HepG2 (cell line): ENCODE results near the gene ZNF367. TPM values are rescaled to one million over a fixed set of nuclear protein-coding genes. Genes with fewer than 3 reads are reported as not detected.

ENCODE experiments used
- ZNF563 ChIP-seq: sonication (generic); formaldehyde crosslinking; IDR thresholded peaks from 2 replicates; pipeline ENCODE4 v1.8.0; 2022; ENCODE audit warnings: mild to moderate bottlenecking, moderate library complexity, missing genetic modification reagents
- ZNF777 ChIP-seq: sonication (generic); formaldehyde crosslinking; IDR thresholded peaks from 2 replicates; pipeline ENCODE4 v1.4.0; 2020; ENCODE audit warnings: missing genetic modification reagents
- polyA plus RNA-seq, 8 experiments: library from polyadenylated mRNA; depleted of rRNA in 3 of 8; stranded (reverse) in 7 of 8; unstranded in 1 of 8; fragments of >200 nt; fragmentation: Illumina TruSeq in 4 of 8; extraction: Trizol in 4 of 8; gene quantifications; 2 replicates each; pipeline versions ENCODE4 v1.2.1 to v1.2.3, GENCODE V29; 2011 to 2016; ENCODE audit warnings: low read depth in 4 of 8, missing spikeins in 1 of 8, mixed read lengths in 1 of 8; ENCODE audit not compliant: insufficient read depth in 1 of 8
- total RNA-seq, 5 experiments: library from RNA; depleted of rRNA; stranded (reverse); fragments of >200 nt; fragmentation: Illumina TruSeq; extraction: Trizol; gene quantifications; 2 replicates each; pipeline ENCODE4 v1.2.3, GENCODE V29; 2016; ENCODE audit warnings: low read depth in 1 of 5
- TF ChIP-seq, protein P1 (sequence below), 2 experiments: sonication (generic) in 1 of 2; formaldehyde crosslinking in 1 of 2; IDR thresholded peaks; 2 replicates each; pipeline versions ENCODE4 v1.4.0 to v1.6.1; 2016 to 2020; ENCODE audit warnings: borderline replicate concordance in 1 of 2, low read depth in 1 of 2, mild to moderate bottlenecking in 1 of 2, missing genetic modification reagents in 1 of 2
- TF ChIP-seq, protein P2 (sequence below): IDR thresholded peaks from 2 replicates; pipeline ENCODE4 v1.4.0; 2020; ENCODE audit warnings: mild to moderate bottlenecking, missing genetic modification reagents
- TF ChIP-seq, protein P3 (sequence below): sonication (generic); formaldehyde crosslinking; IDR thresholded peaks from 2 replicates; pipeline ENCODE4 v1.8.0; 2023; ENCODE audit warnings: mild to moderate bottlenecking, missing genetic modification reagents

ZNF367 gene
- total and polyA plus RNA-seq, 2 of the 13 experiments (the other 11 are each of a cell fraction or from before 2014, with no cell fraction given), result 2.9 to 7.7 TPM

- TF ChIP-seq, protein P1, sequence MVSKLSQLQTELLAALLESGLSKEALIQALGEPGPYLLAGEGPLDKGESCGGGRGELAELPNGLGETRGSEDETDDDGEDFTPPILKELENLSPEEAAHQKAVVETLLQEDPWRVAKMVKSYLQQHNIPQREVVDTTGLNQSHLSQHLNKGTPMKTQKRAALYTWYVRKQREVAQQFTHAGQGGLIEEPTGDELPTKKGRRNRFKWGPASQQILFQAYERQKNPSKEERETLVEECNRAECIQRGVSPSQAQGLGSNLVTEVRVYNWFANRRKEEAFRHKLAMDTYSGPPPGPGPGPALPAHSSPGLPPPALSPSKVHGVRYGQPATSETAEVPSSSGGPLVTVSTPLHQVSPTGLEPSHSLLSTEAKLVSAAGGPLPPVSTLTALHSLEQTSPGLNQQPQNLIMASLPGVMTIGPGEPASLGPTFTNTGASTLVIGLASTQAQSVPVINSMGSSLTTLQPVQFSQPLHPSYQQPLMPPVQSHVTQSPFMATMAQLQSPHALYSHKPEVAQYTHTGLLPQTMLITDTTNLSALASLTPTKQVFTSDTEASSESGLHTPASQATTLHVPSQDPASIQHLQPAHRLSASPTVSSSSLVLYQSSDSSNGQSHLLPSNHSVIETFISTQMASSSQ (IDR thresholded peaks at IDR 0.05; ENCODE audit: low read depth), result no peak
- TF ChIP-seq, protein P1 (CRISPR knock-in tag; IDR thresholded peaks at IDR 0.05; ENCODE audit: borderline replicate concordance), result peak; percentile 28; the same call in 1 of the 2 replicates
- TF ChIP-seq, protein P2, sequence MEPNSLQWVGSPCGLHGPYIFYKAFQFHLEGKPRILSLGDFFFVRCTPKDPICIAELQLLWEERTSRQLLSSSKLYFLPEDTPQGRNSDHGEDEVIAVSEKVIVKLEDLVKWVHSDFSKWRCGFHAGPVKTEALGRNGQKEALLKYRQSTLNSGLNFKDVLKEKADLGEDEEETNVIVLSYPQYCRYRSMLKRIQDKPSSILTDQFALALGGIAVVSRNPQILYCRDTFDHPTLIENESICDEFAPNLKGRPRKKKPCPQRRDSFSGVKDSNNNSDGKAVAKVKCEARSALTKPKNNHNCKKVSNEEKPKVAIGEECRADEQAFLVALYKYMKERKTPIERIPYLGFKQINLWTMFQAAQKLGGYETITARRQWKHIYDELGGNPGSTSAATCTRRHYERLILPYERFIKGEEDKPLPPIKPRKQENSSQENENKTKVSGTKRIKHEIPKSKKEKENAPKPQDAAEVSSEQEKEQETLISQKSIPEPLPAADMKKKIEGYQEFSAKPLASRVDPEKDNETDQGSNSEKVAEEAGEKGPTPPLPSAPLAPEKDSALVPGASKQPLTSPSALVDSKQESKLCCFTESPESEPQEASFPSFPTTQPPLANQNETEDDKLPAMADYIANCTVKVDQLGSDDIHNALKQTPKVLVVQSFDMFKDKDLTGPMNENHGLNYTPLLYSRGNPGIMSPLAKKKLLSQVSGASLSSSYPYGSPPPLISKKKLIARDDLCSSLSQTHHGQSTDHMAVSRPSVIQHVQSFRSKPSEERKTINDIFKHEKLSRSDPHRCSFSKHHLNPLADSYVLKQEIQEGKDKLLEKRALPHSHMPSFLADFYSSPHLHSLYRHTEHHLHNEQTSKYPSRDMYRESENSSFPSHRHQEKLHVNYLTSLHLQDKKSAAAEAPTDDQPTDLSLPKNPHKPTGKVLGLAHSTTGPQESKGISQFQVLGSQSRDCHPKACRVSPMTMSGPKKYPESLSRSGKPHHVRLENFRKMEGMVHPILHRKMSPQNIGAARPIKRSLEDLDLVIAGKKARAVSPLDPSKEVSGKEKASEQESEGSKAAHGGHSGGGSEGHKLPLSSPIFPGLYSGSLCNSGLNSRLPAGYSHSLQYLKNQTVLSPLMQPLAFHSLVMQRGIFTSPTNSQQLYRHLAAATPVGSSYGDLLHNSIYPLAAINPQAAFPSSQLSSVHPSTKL (CRISPR knock-in tag), result peak; percentile 18; the same call in 1 of the 2 replicates
- TF ChIP-seq ZNF563, result peak; percentile 27; the same call in 1 of the 2 replicates
- TF ChIP-seq ZNF777 (CRISPR knock-in tag), result peak; percentile 63
- TF ChIP-seq, protein P3, sequence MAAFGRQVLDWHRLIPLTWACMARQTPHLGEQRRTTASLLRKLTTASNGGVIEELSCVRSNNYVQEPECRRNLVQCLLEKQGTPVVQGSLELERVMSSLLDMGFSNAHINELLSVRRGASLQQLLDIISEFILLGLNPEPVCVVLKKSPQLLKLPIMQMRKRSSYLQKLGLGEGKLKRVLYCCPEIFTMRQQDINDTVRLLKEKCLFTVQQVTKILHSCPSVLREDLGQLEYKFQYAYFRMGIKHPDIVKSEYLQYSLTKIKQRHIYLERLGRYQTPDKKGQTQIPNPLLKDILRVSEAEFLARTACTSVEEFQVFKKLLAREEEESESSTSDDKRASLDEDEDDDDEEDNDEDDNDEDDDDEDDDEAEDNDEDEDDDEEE, result 0 out of 2 replicates have a peak, but pooled peaks have one; percentile 3
- TF ChIP-seq, all 625 proteins: peak for 57
Observed at GRCh38 chr9:96450613-96451528, 32.7 kb upstream of the ZNF367 start (continued).
